Osteoblast (primary cell): Measurements from ENCODE around the gene PLSCR3. TPM values are rescaled to one million over a fixed set of nuclear protein-coding genes. Genes with fewer than 3 reads are reported as not detected.

Experiments
- DNase-seq: peaks from one replicate; pipeline ENCODE4 v3.0.0; 2011; ENCODE audit warnings: low spot score, mixed read lengths; ENCODE audit not compliant: insufficient read length; ENCODE audit errors: missing footprints
- H2AFZ ChIP-seq: 2 replicates; pipeline ENCODE4 v1.6.0; 2011; ENCODE audit warnings: mild to moderate bottlenecking, low read length
- H3K27ac ChIP-seq: 2 replicates; pipeline ENCODE4 v1.5.1; 2011; ENCODE audit warnings: mild to moderate bottlenecking, low read depth, low read length, moderate library complexity
- H3K27me3 ChIP-seq: 2 replicates; pipeline ENCODE4 v1.6.0; 2012; ENCODE audit warnings: mild to moderate bottlenecking, control low read depth, inconsistent platforms, low read length, moderate library complexity; ENCODE audit not compliant: insufficient read depth
- H3K36me3 ChIP-seq: 2 replicates; pipeline ENCODE4 v1.5.1; 2011; ENCODE audit warnings: mild to moderate bottlenecking, low read length, control low read depth, moderate library complexity; ENCODE audit not compliant: insufficient read depth
- H3K4me1 ChIP-seq: 2 replicates; pipeline ENCODE4 v1.5.1; 2011; ENCODE audit warnings: mild to moderate bottlenecking, low read length, control low read depth, moderate library complexity; ENCODE audit not compliant: insufficient read depth
- H3K4me2 ChIP-seq: 2 replicates; pipeline ENCODE4 v1.6.0; 2011; ENCODE audit warnings: mild to moderate bottlenecking, low read length; ENCODE audit not compliant: insufficient read depth
- H3K4me3 ChIP-seq: fragments of 200-600 bp; sonication (generic); 3 replicates; pipeline ENCODE4 v1.5.1; 2012; ENCODE audit warnings: mild to moderate bottlenecking, low read length, inconsistent platforms; ENCODE audit not compliant: insufficient read depth
- H3K79me2 ChIP-seq: 2 replicates; pipeline ENCODE4 v1.6.0; 2012; ENCODE audit warnings: mild to moderate bottlenecking, low read length, control low read depth, inconsistent platforms; ENCODE audit not compliant: insufficient read depth
- H3K9me3 ChIP-seq: 2 replicates; pipeline ENCODE4 v1.5.1; 2011; ENCODE audit warnings: low read depth, low read length, control low read depth
- H4K20me1 ChIP-seq: 2 replicates; pipeline ENCODE4 v1.6.0; 2012; ENCODE audit warnings: mild to moderate bottlenecking, low read length, control low read depth; ENCODE audit not compliant: insufficient read depth
- total RNA-seq: library from RNA; depleted of rRNA; stranded (reverse); fragments of >200 nt; gene quantifications from 2 replicates; pipeline ENCODE4 v1.2.3, GENCODE V29; 2012
- TF ChIP-seq, protein P1 (sequence below): IDR thresholded peaks from 2 replicates; pipeline ENCODE4 v1.5.1; 2011; ENCODE audit warnings: mild to moderate bottlenecking, low read depth, low read length, moderate library complexity; ENCODE audit errors: extremely low read depth

The PLSCR3 gene
- total RNA-seq, 1 donor = 27.9 TPM

DNA sequence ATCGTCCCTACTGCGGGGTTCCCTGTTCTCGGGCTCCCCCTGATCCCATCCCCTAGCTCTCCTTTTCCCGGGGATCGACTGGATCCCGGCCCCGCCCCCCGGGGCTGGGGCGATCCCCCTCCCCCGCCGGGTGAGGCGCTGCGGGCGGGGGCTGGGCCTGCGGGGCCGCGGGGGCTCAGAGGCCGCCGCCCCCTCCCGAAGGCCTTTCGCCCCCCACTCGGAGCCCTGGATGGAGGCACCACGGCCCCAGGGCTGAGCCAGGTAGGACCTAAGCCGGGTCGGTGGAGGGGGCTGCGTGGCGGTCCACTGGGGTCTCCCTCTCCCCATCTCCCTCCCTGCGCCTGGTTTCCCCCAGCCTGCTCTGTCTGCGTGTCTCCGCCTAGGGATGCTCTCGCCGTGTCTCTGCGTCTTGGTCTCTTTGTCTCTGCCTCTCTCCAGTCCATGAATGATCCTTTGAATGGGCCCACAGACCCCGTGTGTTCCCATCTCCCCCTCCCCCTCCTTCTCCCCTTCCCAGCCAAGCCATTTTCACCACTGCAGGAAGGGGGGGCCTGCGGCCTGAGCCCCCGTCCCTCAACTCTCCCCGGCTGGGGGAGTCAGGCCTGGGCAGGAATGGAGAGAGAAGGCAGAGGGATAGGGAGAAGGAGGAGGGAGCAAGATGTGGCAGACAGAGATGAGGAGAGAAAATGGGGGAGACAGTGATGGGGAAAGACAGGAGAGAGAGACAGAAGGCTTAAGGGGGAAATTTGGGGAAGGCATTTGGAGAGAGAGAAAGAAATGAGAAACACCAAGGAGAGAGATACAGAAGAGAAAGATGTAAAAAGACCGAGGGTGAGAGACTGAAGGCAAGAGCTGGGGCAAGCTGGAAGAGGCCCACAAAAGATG is 11.3 kb upstream of the PLSCR3 start:
- H3K36me3 ChIP-seq = peaks cover 21% of the 10 kb centered on the region
- no peak for DNase-seq
- H3K4me2 ChIP-seq = peak overlapping the region; percentile 83
- peaks cover 6% of the 10 kb centered on the region for H4K20me1 ChIP-seq
- H3K9me3 ChIP-seq = no peaks in the 10 kb centered on the region
- H3K79me2 ChIP-seq = peaks cover 10% of the 10 kb centered on the region
- H3K4me3 ChIP-seq = peak overlapping the region; percentile 85
- peaks cover 17% of the 10 kb centered on the region for H3K4me1 ChIP-seq
- H2AFZ ChIP-seq = peak overlapping the region; percentile 82
- H3K27me3 ChIP-seq = no peaks in the 10 kb centered on the region
- H3K27ac ChIP-seq = peak overlapping the region; percentile 51
- TF ChIP-seq, protein P1, sequence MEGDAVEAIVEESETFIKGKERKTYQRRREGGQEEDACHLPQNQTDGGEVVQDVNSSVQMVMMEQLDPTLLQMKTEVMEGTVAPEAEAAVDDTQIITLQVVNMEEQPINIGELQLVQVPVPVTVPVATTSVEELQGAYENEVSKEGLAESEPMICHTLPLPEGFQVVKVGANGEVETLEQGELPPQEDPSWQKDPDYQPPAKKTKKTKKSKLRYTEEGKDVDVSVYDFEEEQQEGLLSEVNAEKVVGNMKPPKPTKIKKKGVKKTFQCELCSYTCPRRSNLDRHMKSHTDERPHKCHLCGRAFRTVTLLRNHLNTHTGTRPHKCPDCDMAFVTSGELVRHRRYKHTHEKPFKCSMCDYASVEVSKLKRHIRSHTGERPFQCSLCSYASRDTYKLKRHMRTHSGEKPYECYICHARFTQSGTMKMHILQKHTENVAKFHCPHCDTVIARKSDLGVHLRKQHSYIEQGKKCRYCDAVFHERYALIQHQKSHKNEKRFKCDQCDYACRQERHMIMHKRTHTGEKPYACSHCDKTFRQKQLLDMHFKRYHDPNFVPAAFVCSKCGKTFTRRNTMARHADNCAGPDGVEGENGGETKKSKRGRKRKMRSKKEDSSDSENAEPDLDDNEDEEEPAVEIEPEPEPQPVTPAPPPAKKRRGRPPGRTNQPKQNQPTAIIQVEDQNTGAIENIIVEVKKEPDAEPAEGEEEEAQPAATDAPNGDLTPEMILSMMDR = no peak

DNA sequence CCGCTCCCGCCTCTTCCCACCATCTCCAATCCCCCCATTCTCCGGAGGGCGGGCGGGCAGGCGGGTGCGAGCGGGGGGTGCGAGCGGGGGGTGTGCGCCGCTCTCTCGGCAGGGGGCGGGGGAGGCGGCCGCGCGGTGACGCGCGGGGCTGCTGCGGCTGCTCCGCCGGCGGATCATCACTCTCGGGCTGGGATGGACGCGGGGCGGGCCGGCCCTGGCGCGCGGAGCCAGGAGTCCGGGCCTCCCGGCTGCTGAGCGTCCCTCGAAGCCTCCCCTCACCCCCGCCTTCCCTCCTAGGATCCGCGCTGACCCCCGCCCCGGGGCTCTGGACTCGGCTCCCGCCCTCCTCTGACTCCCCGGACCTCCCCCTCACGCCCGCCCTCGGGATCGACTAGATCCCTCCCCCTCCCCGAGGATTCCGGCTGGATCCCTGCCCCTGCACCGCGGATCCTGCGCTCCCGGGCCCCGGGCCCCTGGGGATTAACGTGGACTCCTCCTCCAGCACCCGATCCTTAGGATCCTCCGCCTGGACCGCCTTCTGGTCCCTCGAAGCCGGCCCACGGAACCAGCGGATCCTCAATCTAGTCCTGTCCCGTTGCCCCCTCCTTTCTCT is 10.5 kb upstream of the PLSCR3 start:
- H3K36me3 ChIP-seq = peaks cover 13% of the 10 kb centered on the region
- H2AFZ ChIP-seq = peak overlapping the region; percentile 82
- peaks cover 17% of the 10 kb centered on the region for H3K4me1 ChIP-seq
- H4K20me1 ChIP-seq = peaks cover 6% of the 10 kb centered on the region
- peaks cover 10% of the 10 kb centered on the region for H3K79me2 ChIP-seq
- TF ChIP-seq, protein P1 = no peak
- peak overlapping the region; percentile 51 for H3K27ac ChIP-seq
- no peaks in the 10 kb centered on the region for H3K27me3 ChIP-seq
- H3K4me2 ChIP-seq = peak overlapping the region; percentile 83
- peak; percentile 98 for DNase-seq
- peak overlapping the region; percentile 85 for H3K4me3 ChIP-seq
- H3K9me3 ChIP-seq = no peaks in the 10 kb centered on the region

DNA sequence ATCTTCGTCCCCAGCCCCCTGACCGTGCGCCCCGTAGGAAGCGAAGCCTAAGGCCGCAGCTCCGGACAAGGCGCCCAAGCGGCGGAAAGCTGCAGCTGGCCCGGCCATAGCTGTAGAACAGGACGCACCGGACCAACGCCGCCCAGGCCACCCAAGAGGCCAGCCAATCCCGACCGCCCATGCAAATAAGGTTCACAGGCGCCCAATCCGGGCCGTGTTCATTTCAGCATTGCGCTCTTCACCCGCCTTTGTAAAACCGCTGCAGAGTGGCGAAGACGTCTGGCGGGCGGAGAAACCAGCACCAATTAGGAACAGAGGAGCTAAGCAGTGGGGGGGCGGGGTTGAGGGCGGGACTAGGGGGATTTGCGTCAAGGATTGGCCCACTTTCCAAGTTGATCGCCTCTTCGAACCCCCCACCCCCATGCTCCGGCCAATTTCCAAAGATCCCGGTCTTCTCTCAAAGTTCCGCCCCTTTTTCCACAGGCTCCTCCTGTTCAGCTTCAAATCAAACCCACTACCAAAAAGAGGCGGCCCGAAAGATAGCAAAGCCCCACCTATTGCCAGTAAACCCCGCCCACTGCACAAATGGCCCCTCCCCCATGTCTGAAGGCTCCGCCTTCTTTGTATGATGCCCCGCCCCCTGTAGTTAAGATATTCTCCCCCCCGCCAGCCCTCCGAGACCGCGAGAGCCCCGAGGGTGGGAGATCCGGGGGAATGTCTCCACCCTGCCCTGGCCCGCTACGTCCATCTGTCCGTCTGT is 9.8 kb upstream of the PLSCR3 start, which contains the start of gene TMEM256:
TMEM256 (minus strand) TSS at position 121 of the 760 bp plus-strand sequence; CDS start at position 108, 13 bp downstream.
- Histone ChIP-seq H3K79me2 (peaks cover 10% of the 10 kb centered on the region), H2AFZ (peak within 1 kb of the TSS; percentile 94), H3K27me3 (no peaks in the 10 kb centered on the region), H3K9me3 (no peaks in the 10 kb centered on the region), H3K27ac (peak within 1 kb of the TSS; percentile 61), H4K20me1 (peaks cover 6% of the 10 kb centered on the region), H3K4me2 (peak within 1 kb of the TSS; percentile 98), H3K4me1 (peaks cover 17% of the 10 kb centered on the region), H3K4me3 (peak within 1 kb of the TSS; percentile 85), H3K36me3 (peaks cover 7% of the 10 kb centered on the region)
- TF ChIP-seq, protein P1 = no peak
- DNase-seq = peak; percentile 100
